ENCODE measurements around the gene PSKH1. TPM values are rescaled to one million over a fixed set of nuclear protein-coding genes. Genes with fewer than 3 reads are reported as not detected.

Gene PSKH1
- total RNA-seq: 6.4 and 10.9 TPM in 2 replicates

GRCh38 chr16:67892899-67893742 is at the start of gene PSKH1:
TSS of gene PSKH1 (plus strand) at chr16:67893254. CDS start at chr16:67908750, 15,496 bp downstream.

DNA sequence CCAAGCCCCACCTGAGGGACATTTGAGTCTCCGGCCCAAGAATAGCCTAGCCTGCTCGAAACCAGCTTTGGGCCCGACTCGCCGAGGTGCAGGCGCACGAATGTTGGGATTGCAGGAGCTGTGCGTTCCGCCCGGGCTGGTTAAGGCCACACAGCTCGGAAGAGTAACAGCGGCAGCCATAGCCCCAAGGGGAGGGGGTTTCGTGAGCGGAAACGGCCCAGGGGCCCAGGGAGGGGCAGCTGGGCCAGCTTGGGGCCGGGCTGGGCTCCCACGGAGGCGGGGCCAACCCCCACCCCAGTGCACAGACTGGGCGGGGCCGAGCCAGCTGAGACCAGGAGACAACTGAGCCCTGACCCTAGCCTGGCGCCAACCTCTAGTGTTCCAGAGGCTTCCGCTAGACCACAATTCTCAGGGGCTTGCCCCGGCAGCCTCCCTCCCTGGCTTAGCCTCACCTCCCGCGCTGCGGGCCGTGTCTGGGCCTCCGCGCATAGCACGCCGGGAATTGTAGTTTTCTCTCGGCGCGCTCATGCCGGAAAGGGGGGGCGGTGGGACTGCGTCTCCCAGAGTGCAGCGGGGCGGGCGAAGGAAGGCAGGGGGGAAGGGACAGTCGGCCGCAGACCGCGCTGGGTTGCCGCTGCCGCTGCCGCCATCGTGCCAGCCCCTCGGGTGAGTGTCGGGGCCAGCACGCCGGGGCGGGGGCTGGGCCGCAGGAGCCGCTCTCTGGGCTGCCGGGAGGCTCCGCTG is 46.6 kb upstream of the PSKH1 start, which contains the start of gene NUTF2:
TSS of gene NUTF2 (plus strand) at position 614 of the 744 bp plus-strand sequence. CDS start 18,198 bp downstream, outside the sequence.

DNA sequence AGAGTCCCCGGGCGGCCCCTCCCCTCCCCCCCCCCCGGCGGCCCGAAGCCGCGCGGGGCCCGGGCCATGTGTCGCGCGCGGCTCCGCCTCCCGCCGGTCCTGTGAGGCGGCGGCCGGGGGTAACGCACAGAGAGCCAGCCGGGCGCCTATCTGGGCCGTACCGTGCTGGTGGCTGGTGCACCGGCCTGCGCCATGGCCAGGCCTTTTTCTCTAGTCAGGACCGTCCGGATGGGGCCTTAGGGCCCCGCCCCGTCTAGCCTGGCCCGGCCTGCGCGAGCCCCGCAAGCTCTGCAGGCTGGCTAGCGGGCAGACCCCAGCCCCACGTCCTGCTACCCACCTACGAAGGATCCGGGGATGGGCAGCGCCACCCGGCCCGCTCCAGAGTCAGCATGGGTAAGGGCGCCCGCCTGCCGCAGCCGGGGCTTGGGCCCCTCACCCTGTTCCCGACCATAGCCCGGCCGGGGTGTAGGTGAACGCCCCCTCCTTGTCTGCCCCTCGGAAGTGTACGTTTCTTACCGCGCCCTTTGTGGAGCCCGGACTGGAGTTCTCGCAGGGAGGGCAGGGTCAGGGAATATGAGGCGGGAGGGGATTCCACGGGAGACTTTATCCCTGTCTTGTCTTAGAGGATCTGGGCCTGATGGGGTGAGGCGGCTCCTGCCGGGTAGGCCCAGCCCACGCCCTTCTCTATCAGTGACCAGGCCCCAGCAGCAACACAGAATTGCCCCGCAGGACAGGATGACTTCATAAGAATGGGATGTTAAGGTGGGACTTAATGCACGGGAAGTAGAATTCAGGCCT is 45.8 kb upstream of the PSKH1 start, which contains the start of gene CENPT:
TSS of gene CENPT (minus strand) at position 630 of the 798 bp plus-strand sequence. CDS start 13,834 bp downstream, outside the sequence.

DNA sequence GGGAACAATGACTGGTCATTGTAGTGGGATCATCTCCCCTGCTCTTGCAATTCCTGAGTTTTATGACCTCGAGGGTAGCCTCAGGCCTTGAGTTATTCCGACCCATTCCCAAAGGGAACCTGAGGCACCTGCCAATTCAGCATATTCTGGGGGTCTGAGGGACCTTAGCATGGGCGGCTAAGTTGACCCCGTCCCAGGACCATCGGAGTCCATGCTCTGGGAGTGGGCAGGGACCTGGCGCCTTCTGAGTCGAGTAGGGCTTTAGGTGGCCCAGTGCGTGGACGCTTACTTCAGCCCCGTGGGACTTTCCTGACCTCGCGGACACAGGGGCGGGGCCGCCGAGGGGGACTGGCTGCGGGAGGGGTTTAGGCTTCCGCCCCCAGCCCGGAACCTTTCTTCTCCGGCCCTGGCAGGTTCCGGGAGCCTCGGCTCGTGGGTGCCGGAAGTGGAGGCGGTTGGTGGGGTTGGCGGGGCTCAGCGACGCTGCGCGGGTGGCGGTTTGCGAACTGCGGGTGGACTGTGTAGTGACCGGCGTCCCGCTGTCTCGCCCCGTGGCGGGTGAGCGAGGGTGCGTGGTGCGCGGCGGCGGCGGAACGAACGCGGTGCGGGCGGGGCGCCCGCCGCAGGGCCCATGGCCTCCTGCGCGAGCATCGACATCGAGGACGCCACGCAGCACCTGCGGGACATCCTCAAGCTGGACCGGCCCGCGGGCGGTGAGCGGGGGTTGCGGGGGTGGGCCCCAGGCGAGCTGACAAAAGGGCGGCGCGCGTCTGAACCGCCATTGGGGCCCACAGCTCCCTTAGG is 20.2 kb upstream of the PSKH1 start, which contains the start of gene EDC4:
TSS of gene EDC4 (plus strand) at position 422 of the 804 bp plus-strand sequence. CDS start at position 632, 210 bp downstream.

GRCh38 chr16:67884684-67885083 is 8.4 kb upstream of the PSKH1 start, which contains the start of gene NRN1L:
TSS of gene NRN1L (plus strand) at chr16:67884885. CDS start at chr16:67884904, 19 bp downstream.

GRCh38 chr16:67931712-67932461 is 38.8 kb downstream of the PSKH1 start, which contains the start of gene CTRL:
TSS of gene CTRL (minus strand) at chr16:67931862. CDS start at chr16:67931852, 10 bp downstream.

GRCh38 chr16:67936124-67936879 is 43.2 kb downstream of the PSKH1 start, which contains the start of gene PSMB10:
TSS of gene PSMB10 (minus strand) at chr16:67936850. CDS start at chr16:67936749, 101 bp downstream.

DNA sequence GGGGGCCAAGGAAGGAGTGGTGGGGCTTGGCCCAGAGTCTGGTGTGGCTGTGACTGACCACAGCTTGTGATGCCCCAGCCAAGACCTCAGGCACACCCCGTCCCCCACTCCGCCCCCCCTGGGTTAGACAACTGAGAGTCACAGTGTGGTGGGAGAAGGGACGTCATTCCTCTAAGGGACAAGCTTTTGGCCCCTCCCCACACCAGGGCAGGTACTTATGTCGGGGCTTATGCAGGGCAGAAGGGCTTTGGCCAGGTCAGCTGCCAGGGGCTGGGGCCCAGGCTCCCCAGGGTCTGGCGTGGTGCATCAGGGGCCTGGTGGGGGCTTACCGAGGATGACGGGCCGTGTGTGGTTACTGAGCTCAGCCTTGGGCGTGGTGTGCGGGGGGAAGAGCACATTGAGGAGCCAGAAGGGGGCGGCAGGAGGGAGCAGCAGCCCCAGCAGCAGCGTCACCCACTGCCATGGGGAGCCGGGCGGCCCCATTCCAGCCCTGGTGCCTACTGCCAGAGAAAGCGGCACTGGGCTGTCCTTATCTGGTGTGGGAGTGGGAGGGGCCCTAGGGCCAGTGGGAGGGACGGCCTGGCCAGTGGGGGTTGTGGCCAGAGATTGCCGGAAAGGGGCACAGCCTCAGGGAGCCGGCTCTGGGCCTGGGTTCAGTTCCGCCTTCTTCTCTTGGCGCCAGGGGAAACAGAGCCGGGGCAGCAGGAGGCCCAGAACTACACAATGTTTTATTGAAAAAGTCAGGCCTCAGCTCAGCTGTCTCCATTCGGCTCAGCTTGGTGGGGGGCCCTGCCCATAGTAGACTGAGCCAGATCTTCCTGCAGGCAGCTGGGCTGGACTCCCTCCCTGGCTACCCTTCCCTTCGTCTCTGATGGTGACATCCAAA is 50.8 kb downstream of the PSKH1 start, which contains the start of gene LCAT:
TSS of gene LCAT (minus strand) at position 502 of the 886 bp plus-strand sequence. CDS start at position 483, 19 bp downstream.

GRCh38 chr16:67968400-67969253 is 75.6 kb downstream of the PSKH1 start, which contains the start of gene SLC12A4:
TSS of gene SLC12A4 (minus strand) at chr16:67968637. CDS start at chr16:67968553, 84 bp downstream.

Other genes starting within 250 kb of the PSKH1 start
- 0.23 and 0.49 TPM in 2 replicates for gene CARMIL2, start 248.1 kb upstream of the PSKH1 start, total RNA-seq
- 38.0 and 42.5 TPM in 2 replicates for gene ACD, start 233.0 kb upstream of the PSKH1 start, total RNA-seq
- gene PARD6A, start 232.3 kb upstream of the PSKH1 start, total RNA-seq: 3.8 and 3.9 TPM in 2 replicates
- 14.0 and 20.3 TPM in 2 replicates for gene ENKD1, start 226.5 kb upstream of the PSKH1 start, total RNA-seq
- gene C16orf86, start 226.4 kb upstream of the PSKH1 start, total RNA-seq: 1.5 and 2.3 TPM in 2 replicates
- 20.0 and 23.6 TPM in 2 replicates for gene GFOD2, start 173.9 kb upstream of the PSKH1 start, total RNA-seq
- 4.1 and 5.0 TPM in 2 replicates for gene RANBP10, start 86.7 kb upstream of the PSKH1 start, total RNA-seq
- 0.07 and 0.09 TPM in 2 replicates for gene TSNAXIP1, start 86.4 kb upstream of the PSKH1 start, total RNA-seq
- 38.4 and 46.5 TPM in 2 replicates for gene THAP11, start 50.9 kb upstream of the PSKH1 start, total RNA-seq
- gene NUTF2, start 46.3 kb upstream of the PSKH1 start, total RNA-seq: 128 and 387 TPM in 2 replicates
- gene CENPT, start 45.6 kb upstream of the PSKH1 start, total RNA-seq: 20.2 and 23.8 TPM in 2 replicates
- 46.6 and 50.2 TPM in 2 replicates for gene EDC4, start 20.2 kb upstream of the PSKH1 start, total RNA-seq
- gene NRN1L, start 8.4 kb upstream of the PSKH1 start, total RNA-seq: 0.60 TPM in 1 of 2 replicates, not detected in the other
- gene CTRL, start 38.6 kb downstream of the PSKH1 start, total RNA-seq: 1.5 TPM in 1 of 2 replicates, not detected in the other
- gene PSMB10, start 43.6 kb downstream of the PSKH1 start, total RNA-seq: 18.6 and 25.6 TPM in 2 replicates
- 3.4 and 7.1 TPM in 2 replicates for gene LCAT, start 50.9 kb downstream of the PSKH1 start, total RNA-seq
- gene SLC12A4, start 75.4 kb downstream of the PSKH1 start, total RNA-seq: 34.3 and 43.0 TPM in 2 replicates
- gene DPEP3, start 87.2 kb downstream of the PSKH1 start, total RNA-seq: not detected in 2 replicates
- gene DPEP2, start 106.2 kb downstream of the PSKH1 start, total RNA-seq: not detected in 2 replicates
- gene DPEP2NB, start 122.7 kb downstream of the PSKH1 start, total RNA-seq: not detected in 2 replicates
- gene DDX28, start 130.0 kb downstream of the PSKH1 start, total RNA-seq: 6.5 and 10.6 TPM in 2 replicates
- gene DUS2, start 130.0 kb downstream of the PSKH1 start, total RNA-seq: 30.4 and 35.0 TPM in 2 replicates
- gene NFATC3, start 192.1 kb downstream of the PSKH1 start, total RNA-seq: 11.3 and 14.7 TPM in 2 replicates